Measurements from ENCODE around the gene SYNDIG1. TPM values are rescaled to one million over a fixed set of nuclear protein-coding genes. Genes with fewer than 3 reads are reported as not detected.

Gene SYNDIG1
- 11.0 TPM for total RNA-seq
- long read RNA-seq, transcript SYNDIG1-201 (4 exons, 2,522 nt): major isoform, 28 of 57 reads
- long read RNA-seq, partial matches to known transcripts: 6 of 57 reads
- long read RNA-seq, other reads (novel, unspliced or antisense): 23 of 57 reads

- DNase-seq: peak; percentile 71
- ATAC-seq: peak; percentile 74
- intact Hi-C loops (cut with micrococcal nuclease): no loop called here
Observed at GRCh38 chr20:24469116-24469893, at the start of gene SYNDIG1. Gene SYNDIG1 (plus strand): TSS chr20:24469629. CDS start chr20:24543098, 73,469 bp downstream.

DNA sequence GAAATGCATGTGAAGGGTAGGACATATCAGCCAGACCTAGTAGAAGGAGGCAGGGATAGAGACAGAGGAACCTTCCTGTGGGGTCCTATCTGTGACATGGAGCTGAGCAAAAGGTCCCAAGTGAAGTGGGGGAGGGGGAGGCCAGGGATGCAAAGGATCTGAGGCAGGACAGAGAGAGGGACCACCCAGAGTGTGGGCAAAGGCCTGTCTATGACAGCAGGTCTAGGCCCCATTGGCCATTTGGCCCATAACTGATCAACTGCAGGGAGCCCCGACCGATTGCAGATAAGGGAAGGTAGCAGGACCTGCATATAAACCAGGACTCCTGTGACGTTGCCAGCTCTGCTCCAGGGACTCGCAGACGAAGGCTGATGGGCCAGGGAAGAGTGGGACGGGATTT, 49.6 kb upstream of the SYNDIG1 start:
- DNase-seq (no peak), ATAC-seq (no peak)
- intact Hi-C loops (cut with micrococcal nuclease): no loop called here

- no peak for ATAC-seq
Observed at GRCh38 chr20:24420567-24420966, 48.9 kb upstream of the SYNDIG1 start.

DNA sequence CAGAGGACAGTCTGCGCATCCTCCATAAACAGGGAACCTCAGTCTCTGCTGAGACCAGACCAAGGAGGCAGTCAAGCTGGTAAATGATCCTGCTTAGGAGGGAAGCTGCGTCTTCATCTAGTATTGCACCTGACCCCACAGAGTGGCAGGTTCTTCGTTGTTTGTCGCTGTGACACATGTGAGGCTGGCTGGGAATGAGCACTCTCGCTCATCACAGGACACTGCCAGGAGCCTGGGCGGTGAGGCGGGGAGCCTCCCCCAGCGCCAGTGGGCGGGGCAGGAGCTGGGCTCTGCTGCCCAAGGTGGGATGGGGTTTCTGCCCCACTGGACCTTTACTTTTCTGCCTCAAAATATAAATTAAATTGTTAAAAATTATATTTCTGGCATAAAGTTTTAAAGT, 48.4 kb upstream of the SYNDIG1 start:
- DNase-seq (no peak), ATAC-seq (no peak)
- intact Hi-C loops (cut with micrococcal nuclease): no loop called here

More at GRCh38 chr20:24420567-24420966, 48.9 kb upstream of the SYNDIG1 start:
- intact Hi-C loops (cut with micrococcal nuclease): no loop called here
- DNase-seq: no peak

GRCh38 chr20:24422091-24422760, 47.2 kb upstream of the SYNDIG1 start:
- DNase-seq: no peak
- intact Hi-C loops (cut with micrococcal nuclease): no loop called here
- ATAC-seq: no peak

DNA sequence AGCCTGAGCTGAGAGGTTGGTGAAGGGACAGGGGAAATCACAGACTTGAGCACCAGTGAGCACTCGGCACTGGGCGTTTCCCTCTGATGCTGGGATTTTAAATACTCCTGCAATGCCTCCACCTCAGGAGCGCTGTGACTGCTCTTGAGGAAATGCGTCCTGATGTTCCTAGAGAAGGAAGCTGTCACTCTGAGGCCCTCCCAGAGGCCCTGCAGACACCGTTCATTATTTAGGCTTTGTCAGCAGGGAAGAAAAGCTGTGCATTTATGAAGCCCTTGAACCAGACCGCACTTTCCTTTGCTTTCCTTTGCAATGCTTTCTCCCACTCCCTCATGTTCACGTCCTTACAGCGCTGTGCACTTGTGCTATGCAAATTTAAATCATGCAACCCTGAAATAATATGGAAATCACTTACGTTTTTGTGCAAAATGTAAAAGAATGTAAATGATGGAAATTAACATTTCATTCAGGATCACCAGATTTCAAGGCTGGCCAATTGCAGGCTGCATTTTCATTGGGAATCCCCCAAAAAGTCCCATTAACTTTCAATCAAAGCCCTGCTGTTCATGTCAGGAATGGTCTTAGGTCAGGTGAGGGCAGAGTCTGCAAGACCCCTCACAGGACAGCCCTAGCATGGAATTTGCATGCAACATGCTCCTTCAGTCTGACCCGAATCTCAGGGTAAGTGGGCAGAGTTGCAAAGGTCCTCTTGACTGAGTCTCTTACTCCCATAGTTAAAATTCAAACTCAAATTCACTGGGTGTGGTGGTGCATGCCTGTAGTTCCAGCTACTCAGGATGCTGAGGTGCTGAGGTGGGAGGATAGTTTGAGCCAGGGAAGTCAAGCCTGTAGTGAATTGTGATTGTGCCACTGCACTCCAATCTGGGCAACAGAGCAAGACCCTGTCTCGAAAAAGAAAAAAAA, 45.8 kb upstream of the SYNDIG1 start:
- no peak for ATAC-seq
- no peak for DNase-seq
- intact Hi-C loops (cut with micrococcal nuclease): no loop called here

- ATAC-seq (no peak), DNase-seq (no peak)
- intact Hi-C loops (cut with micrococcal nuclease): no loop called here
Observed at GRCh38 chr20:24425523-24426135, 43.8 kb upstream of the SYNDIG1 start.

DNA sequence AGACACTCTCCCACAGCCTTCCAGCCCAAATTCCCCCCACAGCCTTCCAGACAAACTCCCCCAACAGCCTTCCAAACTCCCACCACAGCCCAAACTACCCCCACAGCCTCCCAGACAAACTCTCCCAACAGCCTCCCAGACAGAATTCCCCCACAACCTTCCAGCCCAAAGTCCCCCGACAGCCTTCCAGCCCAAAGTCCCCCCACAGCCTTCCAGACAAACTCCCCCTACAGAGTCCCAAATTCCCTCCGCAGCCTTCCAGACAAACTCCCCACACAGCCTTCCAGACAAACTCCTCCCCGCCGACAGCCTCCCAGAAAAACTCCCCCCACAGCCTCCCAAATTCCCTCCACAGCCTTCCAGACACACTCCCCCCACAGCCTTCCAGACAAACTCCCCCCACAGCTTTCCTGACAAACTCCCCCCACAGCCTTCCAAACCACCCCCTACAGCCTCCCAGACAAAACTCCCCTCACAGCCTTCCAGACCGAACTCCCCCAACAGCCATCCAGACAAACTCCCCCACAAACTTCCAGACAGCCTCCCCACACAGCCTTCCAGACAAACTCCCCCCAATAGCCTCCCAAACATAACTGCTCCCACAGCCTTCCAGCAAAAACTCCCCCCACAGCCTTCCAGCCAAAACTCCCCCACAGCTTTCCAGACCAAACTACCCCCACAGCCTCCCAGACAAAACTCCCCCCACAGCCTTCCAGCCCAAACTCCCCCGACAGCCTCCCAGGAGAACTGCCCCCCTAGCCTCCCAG, 38.0 kb upstream of the SYNDIG1 start:
- intact Hi-C loops (cut with micrococcal nuclease): no loop called here
- ATAC-seq: no peak

GRCh38 chr20:24432046-24432442, 37.4 kb upstream of the SYNDIG1 start:
- intact Hi-C loops (cut with micrococcal nuclease): no loop called here

More for the DNA sequence above, 38.0 kb upstream of the SYNDIG1 start:
- DNase-seq: no peak

DNA sequence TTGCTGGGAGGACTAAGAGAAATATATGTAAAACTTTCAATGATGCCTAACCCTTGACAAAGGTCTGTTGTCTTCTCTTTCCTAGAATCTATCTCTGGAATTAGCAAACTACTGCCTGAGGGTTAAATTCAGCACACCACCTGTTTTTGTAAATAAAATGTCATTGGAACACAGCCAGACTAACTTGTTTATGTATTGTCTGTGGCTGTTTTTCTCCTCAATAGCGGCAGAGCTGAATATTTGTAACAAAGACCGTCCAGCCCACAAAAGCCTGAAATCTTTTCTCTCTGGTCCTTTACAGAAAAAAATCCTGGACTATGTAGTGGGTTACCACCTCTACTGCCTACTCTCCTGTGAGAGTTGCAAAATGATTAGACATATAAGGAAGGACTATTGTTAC, 33.3 kb upstream of the SYNDIG1 start:
- DNase-seq (no peak), ATAC-seq (no peak)
- intact Hi-C loops (cut with micrococcal nuclease): no loop called here

More at GRCh38 chr20:24432046-24432442, 37.4 kb upstream of the SYNDIG1 start:
- ATAC-seq (no peak), DNase-seq (no peak)

DNA sequence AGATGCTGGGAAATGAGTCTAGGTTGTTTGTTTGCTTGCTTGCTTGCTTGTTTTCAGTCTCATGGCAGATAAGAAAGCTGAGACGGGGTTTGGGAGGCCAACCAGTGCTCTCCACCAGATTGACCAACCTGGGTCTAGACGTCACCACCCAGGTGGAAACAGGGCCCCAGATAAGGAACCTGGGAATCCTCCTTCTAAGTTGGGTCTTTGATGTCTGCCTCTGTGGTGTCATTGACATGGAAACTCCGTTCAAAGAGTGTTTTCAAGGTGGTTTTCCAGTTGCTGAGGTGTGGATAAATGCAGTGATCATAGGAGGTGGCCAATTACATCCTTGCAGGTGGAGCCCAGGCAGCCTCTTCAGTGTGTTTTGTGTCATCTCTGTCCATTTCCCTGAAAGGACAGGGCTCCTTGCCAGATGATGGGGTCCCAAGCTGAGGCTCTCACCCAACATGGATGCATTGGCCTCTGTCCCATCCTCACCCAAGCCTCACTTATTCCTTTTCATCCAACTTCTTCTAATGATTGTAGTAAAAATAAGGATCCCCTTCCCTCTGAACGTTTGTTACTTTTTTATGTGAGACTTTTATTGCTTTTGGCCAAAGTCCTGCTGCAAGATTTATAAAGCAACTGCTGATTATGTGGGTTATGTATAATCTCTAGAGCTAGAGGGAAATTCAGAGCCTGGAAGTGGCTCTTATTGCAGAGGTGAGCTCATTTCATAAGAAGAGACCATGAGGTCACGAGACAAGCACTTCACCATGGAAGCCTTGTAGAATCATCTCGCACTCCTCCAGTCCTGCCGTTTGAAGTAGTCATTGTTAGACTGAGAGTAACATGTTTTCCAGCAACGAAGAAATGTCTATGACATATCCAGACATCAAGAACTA, 32.0 kb upstream of the SYNDIG1 start:
- DNase-seq (no peak), ATAC-seq (no peak)
- intact Hi-C loops (cut with micrococcal nuclease): no loop called here

- intact Hi-C loops (cut with micrococcal nuclease): no loop called here
- no peak for DNase-seq
- no peak for ATAC-seq
Observed at GRCh38 chr20:24438331-24438730, 31.1 kb upstream of the SYNDIG1 start.

DNA sequence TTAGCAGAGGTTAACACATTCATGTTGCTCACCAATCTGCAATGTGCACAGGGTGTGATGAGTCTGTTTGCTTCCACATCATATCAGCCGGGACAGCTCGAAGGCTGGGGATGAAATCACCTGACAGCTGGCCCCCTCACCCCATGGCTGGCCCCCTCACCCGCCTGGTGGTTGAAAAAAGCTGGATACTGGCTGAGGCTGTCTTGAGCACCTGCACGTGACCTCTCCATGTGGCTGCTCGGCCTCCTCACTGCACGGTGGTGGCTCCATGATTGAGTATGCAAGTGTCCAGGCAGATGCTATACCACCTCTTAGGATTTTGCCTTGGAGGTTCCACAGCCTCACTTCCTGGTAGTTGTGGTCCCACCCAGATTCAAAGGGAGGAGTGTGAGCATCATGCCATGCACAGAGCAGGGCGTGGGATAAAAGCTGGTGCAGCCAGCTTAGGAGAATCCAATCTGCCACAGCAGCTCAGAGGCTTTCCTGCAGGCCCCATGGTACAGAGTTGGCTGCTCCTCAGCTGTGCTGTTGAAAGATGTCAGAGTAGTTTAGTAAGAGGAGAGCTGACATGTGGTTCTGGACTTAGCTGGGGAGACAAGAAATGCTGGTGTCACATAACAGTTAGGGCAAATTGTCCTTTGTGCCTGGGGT, 29.6 kb upstream of the SYNDIG1 start:
- intact Hi-C loops (cut with micrococcal nuclease): no loop called here
- no peak for ATAC-seq

GRCh38 chr20:24441661-24442060, 27.8 kb upstream of the SYNDIG1 start:
- no peak for DNase-seq
- intact Hi-C loops (cut with micrococcal nuclease): no loop called here
- ATAC-seq: no peak

More for the DNA sequence above, 29.6 kb upstream of the SYNDIG1 start:
- no peak for DNase-seq

DNA sequence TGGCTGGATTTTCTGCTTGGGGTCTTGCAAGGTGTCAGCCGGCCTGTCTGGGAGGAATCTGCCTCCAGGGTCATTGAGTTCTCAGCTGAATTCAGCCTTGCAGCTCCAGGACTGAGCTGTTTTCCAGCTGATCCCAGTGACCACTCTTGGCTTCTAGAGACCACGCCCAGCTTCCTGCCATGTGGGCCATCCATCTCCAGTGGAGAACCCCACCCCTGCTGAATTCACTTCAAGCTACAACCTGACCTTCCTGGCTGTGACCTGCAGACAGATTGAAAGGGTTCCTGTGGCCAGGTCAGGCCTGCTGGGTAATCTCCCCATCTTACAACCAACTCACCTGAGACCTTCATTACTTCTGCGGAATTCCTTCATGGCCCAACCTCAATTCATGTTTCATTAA, 26.5 kb upstream of the SYNDIG1 start:
- no peak for DNase-seq
- no peak for ATAC-seq
- intact Hi-C loops (cut with micrococcal nuclease): no loop called here

- intact Hi-C loops (cut with micrococcal nuclease): no loop called here
- ATAC-seq (no peak), DNase-seq (no peak)
Observed at GRCh38 chr20:24443436-24443835, 26.0 kb upstream of the SYNDIG1 start.

Data from left ventricle myocardium superior (tissue), 1 donor.